ENCODE data around the gene COMMD3.

Gene COMMD3

DNA sequence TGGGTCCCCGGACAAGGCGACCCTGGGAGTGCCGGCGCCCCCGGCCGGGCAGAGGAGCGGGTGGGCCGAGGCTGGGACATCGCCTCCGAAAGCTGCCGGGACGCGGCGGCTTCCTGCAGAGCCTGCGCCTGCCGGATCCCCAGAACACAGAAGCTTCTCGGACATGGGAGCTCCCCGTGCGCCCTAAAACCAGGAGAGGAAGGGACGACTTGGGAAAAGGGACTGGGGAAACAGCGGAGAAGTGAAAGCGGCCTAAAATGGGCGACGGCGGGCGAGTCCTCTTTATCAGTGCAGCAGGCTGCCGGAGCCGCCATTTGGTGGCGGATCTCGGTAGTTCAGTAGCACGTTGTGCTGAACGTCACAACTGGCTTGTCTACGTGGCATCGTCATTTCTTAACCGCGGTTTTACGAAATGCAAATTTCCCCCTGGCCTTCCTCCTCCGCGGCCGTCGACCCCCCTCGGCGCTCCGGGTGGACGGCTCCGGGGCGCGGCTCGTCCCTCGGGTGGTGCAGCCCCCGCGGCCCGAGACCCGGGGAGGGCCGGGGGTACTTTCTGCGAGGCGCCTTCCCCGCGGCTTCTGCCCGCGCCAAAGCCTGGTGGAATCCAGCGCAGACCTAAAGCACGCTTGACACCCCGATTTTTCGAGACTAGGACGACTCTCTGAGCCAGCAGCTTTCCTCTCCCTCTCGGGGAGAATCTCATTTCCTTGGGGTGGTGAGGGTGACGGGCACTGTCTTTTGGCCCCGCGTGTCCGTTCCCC is 19.2 kb downstream of the COMMD3 start:
- H3K4me3 ChIP-seq (replicated peaks; ENCODE audit: low read depth, low read length): peak overlapping the region; percentile 35
- TF ChIP-seq, protein P1, sequence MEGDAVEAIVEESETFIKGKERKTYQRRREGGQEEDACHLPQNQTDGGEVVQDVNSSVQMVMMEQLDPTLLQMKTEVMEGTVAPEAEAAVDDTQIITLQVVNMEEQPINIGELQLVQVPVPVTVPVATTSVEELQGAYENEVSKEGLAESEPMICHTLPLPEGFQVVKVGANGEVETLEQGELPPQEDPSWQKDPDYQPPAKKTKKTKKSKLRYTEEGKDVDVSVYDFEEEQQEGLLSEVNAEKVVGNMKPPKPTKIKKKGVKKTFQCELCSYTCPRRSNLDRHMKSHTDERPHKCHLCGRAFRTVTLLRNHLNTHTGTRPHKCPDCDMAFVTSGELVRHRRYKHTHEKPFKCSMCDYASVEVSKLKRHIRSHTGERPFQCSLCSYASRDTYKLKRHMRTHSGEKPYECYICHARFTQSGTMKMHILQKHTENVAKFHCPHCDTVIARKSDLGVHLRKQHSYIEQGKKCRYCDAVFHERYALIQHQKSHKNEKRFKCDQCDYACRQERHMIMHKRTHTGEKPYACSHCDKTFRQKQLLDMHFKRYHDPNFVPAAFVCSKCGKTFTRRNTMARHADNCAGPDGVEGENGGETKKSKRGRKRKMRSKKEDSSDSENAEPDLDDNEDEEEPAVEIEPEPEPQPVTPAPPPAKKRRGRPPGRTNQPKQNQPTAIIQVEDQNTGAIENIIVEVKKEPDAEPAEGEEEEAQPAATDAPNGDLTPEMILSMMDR (IDR thresholded peaks at IDR 0.05; ENCODE audit: low read depth, low read length, missing control alignments): no peak
- DNase-seq (ENCODE audit: extremely low read depth, low read depth): no peak

- TF ChIP-seq, protein P1 (IDR thresholded peaks at IDR 0.05; ENCODE audit: low read depth, low read length, missing control alignments): no peak
- DNase-seq (ENCODE audit: extremely low read depth, low read depth): no peak
- H3K4me3 ChIP-seq (replicated peaks; ENCODE audit: low read depth, low read length): no peak overlapping the region
These were observed 22.2 kb downstream of the COMMD3 start for GRCh38 chr10:22338185-22338900.

GRCh38 chr10:22338931-22339330 is 22.7 kb downstream of the COMMD3 start:
- DNase-seq (ENCODE audit: extremely low read depth, low read depth): no peak
- TF ChIP-seq, protein P1 (IDR thresholded peaks at IDR 0.05; ENCODE audit: low read depth, low read length, missing control alignments): no peak
- H3K4me3 ChIP-seq (replicated peaks; ENCODE audit: low read depth, low read length): no peak overlapping the region

DNA sequence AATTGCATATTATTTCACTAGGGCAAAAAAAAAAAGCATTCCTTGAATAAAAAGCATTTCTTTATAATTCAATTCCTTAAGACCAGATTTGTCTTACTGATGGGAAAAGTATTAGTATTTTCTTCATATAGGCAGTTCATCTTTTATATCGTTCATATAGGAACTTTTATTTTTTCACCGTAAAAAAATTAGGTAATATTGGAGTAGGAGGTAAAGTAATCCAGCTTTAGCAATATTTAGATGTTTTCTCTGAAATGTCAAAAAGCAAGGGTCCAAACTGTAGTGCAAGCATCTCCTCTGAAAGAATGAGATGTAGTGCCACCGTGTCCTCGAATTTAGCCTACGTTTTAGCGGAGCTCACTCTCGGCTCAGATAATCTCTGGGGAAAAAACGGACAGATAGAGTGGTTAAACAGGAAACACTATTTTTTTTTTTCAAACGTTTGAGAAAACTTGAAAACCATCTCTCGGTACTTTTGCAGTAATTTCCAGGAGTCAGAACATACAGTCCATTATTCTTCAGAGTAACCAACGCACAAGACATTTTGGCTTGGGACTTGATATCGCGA is 23.7 kb downstream of the COMMD3 start:
- DNase-seq (ENCODE audit: extremely low read depth, low read depth): no peak
- H3K4me3 ChIP-seq (replicated peaks; ENCODE audit: low read depth, low read length): peak overlapping the region; percentile 58
- TF ChIP-seq, protein P1 (IDR thresholded peaks at IDR 0.05; ENCODE audit: low read depth, low read length, missing control alignments): no peak

- TF ChIP-seq, protein P1 (IDR thresholded peaks at IDR 0.05; ENCODE audit: low read depth, low read length, missing control alignments): no peak
- DNase-seq (ENCODE audit: extremely low read depth, low read depth): peak; percentile 72
- peak overlapping the region; percentile 58 for H3K4me3 ChIP-seq (replicated peaks; ENCODE audit: low read depth, low read length)
These were observed 24.4 kb downstream of the COMMD3 start for GRCh38 chr10:22340329-22341189.

- DNase-seq (ENCODE audit: extremely low read depth, low read depth): no peak
- TF ChIP-seq, protein P1 (IDR thresholded peaks at IDR 0.05; ENCODE audit: low read depth, low read length, missing control alignments): no peak
- peak overlapping the region; percentile 58 for H3K4me3 ChIP-seq (replicated peaks; ENCODE audit: low read depth, low read length)
These were observed 25.2 kb downstream of the COMMD3 start for GRCh38 chr10:22341190-22341925.

Data from HFF-Myc (cell line).